Daoy (cell line): ENCODE results near the gene NBAS. TPM values are rescaled to one million over a fixed set of nuclear protein-coding genes. Genes with fewer than 3 reads are reported as not detected.

Source experiments
- DNase-seq: peaks from one replicate; pipeline ENCODE4 v3.0.0-alpha.2; 2015; ENCODE audit warnings: low read depth
- total RNA-seq: library from RNA; depleted of rRNA; stranded (reverse); fragments of >200 nt; shearing (Covaris generic); gene quantifications from 2 replicates; pipeline ENCODE4 v1.2.3, GENCODE V29; 2014

Gene NBAS
- total RNA-seq, 1 experiment from 2014 or later: 30.7 TPM

GRCh38 chr2:15170070-15170775 is 390.9 kb downstream of the NBAS start:
- DNase-seq: no peak

- DNase-seq: peak; percentile 92
These were observed 391.6 kb downstream of the NBAS start for GRCh38 chr2:15169326-15170069.

- no peak for DNase-seq
These were observed 393.0 kb downstream of the NBAS start for GRCh38 chr2:15168116-15168515.

GRCh38 chr2:15166878-15167277 is 394.3 kb downstream of the NBAS start:
- DNase-seq: no peak

GRCh38 chr2:15163326-15163725 is 397.8 kb downstream of the NBAS start:
- no peak for DNase-seq

GRCh38 chr2:15162620-15163019 is 398.5 kb downstream of the NBAS start:
- DNase-seq: no peak

- no peak for DNase-seq
These were observed 400.7 kb downstream of the NBAS start for GRCh38 chr2:15160201-15160991.

- peak; percentile 30 for DNase-seq
These were observed 401.4 kb downstream of the NBAS start for GRCh38 chr2:15159751-15160177.

GRCh38 chr2:15159206-15159605 is 401.9 kb downstream of the NBAS start:
- no peak for DNase-seq

GRCh38 chr2:15158532-15158931 is 402.6 kb downstream of the NBAS start:
- no peak for DNase-seq

- DNase-seq: no peak
These were observed 403.0 kb downstream of the NBAS start for GRCh38 chr2:15158100-15158499.

- DNase-seq: no peak
These were observed 405.1 kb downstream of the NBAS start for GRCh38 chr2:15155959-15156574.

GRCh38 chr2:15154297-15154696 is 406.8 kb downstream of the NBAS start:
- no peak for DNase-seq

- DNase-seq: no peak
These were observed 408.8 kb downstream of the NBAS start for GRCh38 chr2:15152382-15152781.

GRCh38 chr2:15149063-15149462 is 412.1 kb downstream of the NBAS start:
- DNase-seq: no peak

- DNase-seq: no peak
These were observed 413.5 kb downstream of the NBAS start for GRCh38 chr2:15147591-15147990.

- no peak for DNase-seq
These were observed 414.2 kb downstream of the NBAS start for GRCh38 chr2:15146960-15147359.

GRCh38 chr2:15145919-15146318 is 415.2 kb downstream of the NBAS start:
- DNase-seq: no peak

- DNase-seq: peak; percentile 30
These were observed 415.9 kb downstream of the NBAS start for GRCh38 chr2:15145046-15145817.

- peak; percentile 52 for DNase-seq
These were observed 419.0 kb downstream of the NBAS start for GRCh38 chr2:15142069-15142689.

GRCh38 chr2:15141211-15141610 is 419.9 kb downstream of the NBAS start:
- no peak for DNase-seq
